ENCODE results near the gene TIGAR. TPM values are rescaled to one million over a fixed set of nuclear protein-coding genes. Genes with fewer than 3 reads are reported as not detected.

TIGAR gene
- total RNA-seq, 1 experiment from 2014 or later: 4.6 TPM

- ChIA-PET CTCF (no interaction called here), POLR2A (ENCODE audit: unreplicated experiment) (no interaction called here)
- H4K20me1 ChIP-seq (ENCODE audit: low read length): no peaks in the 10 kb centered on the region
- no peak overlapping the region for H2AFZ ChIP-seq (ENCODE audit: low read length)
- no peak overlapping the region for H3K4me3 ChIP-seq (ENCODE audit: low read length)
- no peak overlapping the region for H3K9ac ChIP-seq (ENCODE audit: low read length)
- H3K36me3 ChIP-seq (ENCODE audit: low read depth, low read length): no peaks in the 10 kb centered on the region
- no peaks in the 10 kb centered on the region for H3F3A ChIP-seq (ENCODE audit: low read length, unreplicated experiment)
- BruUV-seq (replicated peaks): no TSS peak
- ATAC-seq (no peak), DNase-seq (no peak)
- intact Hi-C loops (cut with micrococcal nuclease): no loop called here
- TF ChIP-seq EZH2phosphoT487 (IDR thresholded peaks at IDR 0.05; ENCODE audit: borderline replicate concordance, low read length) (no peak), CTCF (conservative IDR thresholded peaks at IDR 0.05; ENCODE audit: low read depth, low read length) (no peak), EZH2 (IDR thresholded peaks at IDR 0.05; ENCODE audit: low read length, unreplicated experiment) (no peak)
- no peaks in the 10 kb centered on the region for H3K9me2 ChIP-seq (replicated peaks; ENCODE audit: low read length)
- no peak overlapping the region for H3K4me2 ChIP-seq (ENCODE audit: low read length)
- no peak overlapping the region for H3K27ac ChIP-seq (ENCODE audit: low read length)
- peaks cover 59% of the 10 kb centered on the region for H3K27me3 ChIP-seq (ENCODE audit: low read length)
- no peaks in the 10 kb centered on the region for H3K79me2 ChIP-seq (ENCODE audit: low read length)
- no peaks in the 10 kb centered on the region for H3K9me3 ChIP-seq (ENCODE audit: low read length)
- no peaks in the 10 kb centered on the region for H3K4me1 ChIP-seq (ENCODE audit: insufficient read depth, low read length)
Observed at GRCh38 chr12:4401117-4401516, 80.1 kb downstream of the TIGAR start.

- no peak for ATAC-seq
- no peak overlapping the region for H3K27ac ChIP-seq (ENCODE audit: low read length)
- intact Hi-C loops (cut with micrococcal nuclease): no loop called here
- POLR2A ChIA-PET (ENCODE audit: unreplicated experiment): no interaction called here
- no peaks in the 10 kb centered on the region for H3K9me3 ChIP-seq (ENCODE audit: low read length)
- CTCF ChIA-PET: no interaction called here
- no peaks in the 10 kb centered on the region for H3K4me1 ChIP-seq (ENCODE audit: insufficient read depth, low read length)
- no TSS peak for BruUV-seq (replicated peaks)
- H3K9ac ChIP-seq (ENCODE audit: low read length): no peak overlapping the region
- H3K79me2 ChIP-seq (ENCODE audit: low read length): no peaks in the 10 kb centered on the region
- no peak overlapping the region for H3K4me2 ChIP-seq (ENCODE audit: low read length)
- no peaks in the 10 kb centered on the region for H4K20me1 ChIP-seq (ENCODE audit: low read length)
- TF ChIP-seq EZH2 (IDR thresholded peaks at IDR 0.05; ENCODE audit: low read length, unreplicated experiment) (no peak), CTCF (conservative IDR thresholded peaks at IDR 0.05; ENCODE audit: low read depth, low read length) (no peak), EZH2phosphoT487 (IDR thresholded peaks at IDR 0.05; ENCODE audit: borderline replicate concordance, low read length) (no peak)
- H3K9me2 ChIP-seq (replicated peaks; ENCODE audit: low read length): no peaks in the 10 kb centered on the region
- H3K36me3 ChIP-seq (ENCODE audit: low read depth, low read length): no peaks in the 10 kb centered on the region
- no peak overlapping the region for H2AFZ ChIP-seq (ENCODE audit: low read length)
- no peaks in the 10 kb centered on the region for H3F3A ChIP-seq (ENCODE audit: low read length, unreplicated experiment)
- H3K27me3 ChIP-seq (ENCODE audit: low read length): peaks cover 55% of the 10 kb centered on the region
- no peak overlapping the region for H3K4me3 ChIP-seq (ENCODE audit: low read length)
- DNase-seq: no peak
Observed at GRCh38 chr12:4402996-4403395, 82.0 kb downstream of the TIGAR start.

Other genes starting within 250 kb of the TIGAR start
- gene CCND2, start 47.5 kb upstream of the TIGAR start, total RNA-seq (2014; rRNA removed): not detected in 2 replicates
- not detected in 2 replicates for gene FGF23, start 58.5 kb downstream of the TIGAR start, total RNA-seq (2014; rRNA removed)
- not detected in 2 replicates for gene FGF6, start 124.6 kb downstream of the TIGAR start, total RNA-seq (2014; rRNA removed)
- gene RAD51AP1, start 217.7 kb downstream of the TIGAR start, total RNA-seq (2014; rRNA removed): 15.9 and 24.7 TPM in 2 replicates
- 49.4 and 58.6 TPM in 2 replicates for gene DYRK4, start 241.0 kb downstream of the TIGAR start, total RNA-seq (2014; rRNA removed)

Measured in PC-3 (cell line).